ENCODE measurements around the gene FBN1. TPM values are rescaled to one million over a fixed set of nuclear protein-coding genes. Genes with fewer than 3 reads are reported as not detected.

The FBN1 gene
- total and polyA plus RNA-seq, 2 of the 13 experiments (the other 11 are each of a cell fraction or from before 2014, with no cell fraction given) = 1.5 to 3.0 TPM

DNA sequence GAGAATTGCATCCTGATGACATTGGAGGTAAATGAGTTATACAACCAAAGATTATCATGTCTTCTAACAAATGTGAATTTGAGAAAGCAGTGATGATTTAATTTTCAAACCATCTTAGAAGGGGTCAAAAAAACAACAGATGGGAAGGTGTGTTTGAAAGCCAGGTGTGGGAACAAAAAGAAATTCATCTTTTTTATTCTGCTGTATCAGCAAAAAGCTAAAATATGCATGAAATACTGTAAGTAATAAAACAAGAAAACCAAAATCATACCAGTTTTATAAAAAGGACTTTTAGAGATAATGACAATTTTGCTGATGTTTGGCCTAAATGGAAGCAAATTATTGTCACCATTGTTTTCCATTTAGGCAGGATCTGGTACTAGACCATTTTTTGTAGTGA lies 145.5 kb downstream of the FBN1 start:
- Histone ChIP-seq H4K20me1 (ENCODE audit: insufficient read depth, low read length) (no peaks in the 10 kb centered on the region), H2AFZ (ENCODE audit: low read length) (no peak overlapping the region), H3K79me2 (ENCODE audit: insufficient read depth, low read length) (no peaks in the 10 kb centered on the region), H3K4me2 (ENCODE audit: low read depth, low read length) (no peak overlapping the region), H3K36me3 (replicated peaks in 1 of 2; ENCODE audit: control insufficient read depth in 1 of 2, insufficient read depth in 2 of 2, low read length in 2 of 2) (no peaks in the 10 kb centered on the region), H3K27ac (ENCODE audit: extremely low read length, insufficient read depth, low read length) (no peak overlapping the region), H3K4me1 (ENCODE audit: insufficient read depth, low read length) (no peaks in the 10 kb centered on the region), H3K27me3 (ENCODE audit: control insufficient read depth in 1 of 2, insufficient read depth in 2 of 2, low read length in 2 of 2) (no peaks in the 10 kb centered on the region), H3K9me3 (ENCODE audit: low read length) (no peaks in the 10 kb centered on the region), H3K4me3 (replicated peaks in 1 of 3; ENCODE audit: insufficient read depth in 1 of 3, low read depth in 2 of 3, low read length in 3 of 3) (no peak overlapping the region), H3K9ac (ENCODE audit: insufficient read depth, low read depth, low read length) (no peak overlapping the region)
- peak; percentile 96 for TF ChIP-seq MAFF (IDR thresholded peaks at IDR 0.05; ENCODE audit: low read depth, low read length)
- peak; percentile 91 to 98 for TF ChIP-seq MAFK (conservative IDR thresholded peaks at IDR 0.05 in 1 of 2, IDR thresholded peaks at IDR 0.05 in 1 of 2; ENCODE audit: low read length in 2 of 2)
- TF ChIP-seq JUND (CRISPR knock-in tag; IDR thresholded peaks at IDR 0.05) = no peak
- TF ChIP-seq, protein P1, sequence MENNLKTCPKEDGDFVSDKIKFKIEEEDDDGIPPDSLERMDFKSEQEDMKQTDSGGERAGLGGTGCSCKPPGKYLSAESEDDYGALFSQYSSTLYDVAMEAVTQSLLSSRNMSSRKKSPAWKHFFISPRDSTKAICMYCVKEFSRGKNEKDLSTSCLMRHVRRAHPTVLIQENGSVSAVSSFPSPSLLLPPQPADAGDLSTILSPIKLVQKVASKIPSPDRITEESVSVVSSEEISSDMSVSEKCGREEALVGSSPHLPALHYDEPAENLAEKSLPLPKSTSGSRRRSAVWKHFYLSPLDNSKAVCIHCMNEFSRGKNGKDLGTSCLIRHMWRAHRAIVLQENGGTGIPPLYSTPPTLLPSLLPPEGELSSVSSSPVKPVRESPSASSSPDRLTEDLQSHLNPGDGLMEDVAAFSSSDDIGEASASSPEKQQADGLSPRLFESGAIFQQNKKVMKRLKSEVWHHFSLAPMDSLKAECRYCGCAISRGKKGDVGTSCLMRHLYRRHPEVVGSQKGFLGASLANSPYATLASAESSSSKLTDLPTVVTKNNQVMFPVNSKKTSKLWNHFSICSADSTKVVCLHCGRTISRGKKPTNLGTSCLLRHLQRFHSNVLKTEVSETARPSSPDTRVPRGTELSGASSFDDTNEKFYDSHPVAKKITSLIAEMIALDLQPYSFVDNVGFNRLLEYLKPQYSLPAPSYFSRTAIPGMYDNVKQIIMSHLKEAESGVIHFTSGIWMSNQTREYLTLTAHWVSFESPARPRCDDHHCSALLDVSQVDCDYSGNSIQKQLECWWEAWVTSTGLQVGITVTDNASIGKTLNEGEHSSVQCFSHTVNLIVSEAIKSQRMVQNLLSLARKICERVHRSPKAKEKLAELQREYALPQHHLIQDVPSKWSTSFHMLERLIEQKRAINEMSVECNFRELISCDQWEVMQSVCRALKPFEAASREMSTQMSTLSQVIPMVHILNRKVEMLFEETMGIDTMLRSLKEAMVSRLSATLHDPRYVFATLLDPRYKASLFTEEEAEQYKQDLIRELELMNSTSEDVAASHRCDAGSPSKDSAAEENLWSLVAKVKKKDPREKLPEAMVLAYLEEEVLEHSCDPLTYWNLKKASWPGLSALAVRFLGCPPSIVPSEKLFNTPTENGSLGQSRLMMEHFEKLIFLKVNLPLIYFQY (CRISPR knock-in tag; IDR thresholded peaks at IDR 0.05; ENCODE audit: borderline replicate concordance) = no peak
- TF ChIP-seq EZH2 (conservative IDR thresholded peaks at IDR 0.05; ENCODE audit: low read depth, low read length) = no peak
- ATAC-seq (no peak), DNase-seq (ENCODE audit: low spot score) (no peak), FAIRE-seq (no peak)
- intact Hi-C loops (cut with micrococcal nuclease; ENCODE audit: unreplicated experiment) (no loop called here), in situ Hi-C loops (cut with HindIII; ENCODE audit: extremely low pct_ligation_motif_present, low pct_unique_long_range_greater_than_20kb) (no loop called here)
- ChIA-PET CTCF (ENCODE audit: low intra/inter-chr PET ratio, low total read pairs) (no interaction called here), POLR2A (no interaction called here)
- BruUV-seq (replicated peaks) = no TSS peak

GRCh38 chr15:48498828-48499227 lies 146.7 kb downstream of the FBN1 start:
- H3K9me3 ChIP-seq (ENCODE audit: low read length) = no peaks in the 10 kb centered on the region
- ChIA-PET POLR2A (no interaction called here), CTCF (ENCODE audit: low intra/inter-chr PET ratio, low total read pairs) (no interaction called here)
- no peaks in the 10 kb centered on the region for H3K27me3 ChIP-seq (ENCODE audit: control insufficient read depth in 1 of 2, insufficient read depth in 2 of 2, low read length in 2 of 2)
- H3K9ac ChIP-seq (ENCODE audit: insufficient read depth, low read depth, low read length) = no peak overlapping the region
- no peak overlapping the region for H2AFZ ChIP-seq (ENCODE audit: low read length)
- no peaks in the 10 kb centered on the region for H3K36me3 ChIP-seq (replicated peaks in 1 of 2; ENCODE audit: control insufficient read depth in 1 of 2, insufficient read depth in 2 of 2, low read length in 2 of 2)
- intact Hi-C loops (cut with micrococcal nuclease; ENCODE audit: unreplicated experiment) = no loop called here
- FAIRE-seq = no peak
- no TSS peak for BruUV-seq (replicated peaks)
- in situ Hi-C loops (cut with HindIII; ENCODE audit: extremely low pct_ligation_motif_present, low pct_unique_long_range_greater_than_20kb) = no loop called here
- H3K27ac ChIP-seq (ENCODE audit: extremely low read length, insufficient read depth, low read length) = no peak overlapping the region
- H4K20me1 ChIP-seq (ENCODE audit: insufficient read depth, low read length) = no peaks in the 10 kb centered on the region
- no peaks in the 10 kb centered on the region for H3K4me1 ChIP-seq (ENCODE audit: insufficient read depth, low read length)
- no peak for ATAC-seq
- H3K4me3 ChIP-seq (replicated peaks in 1 of 3; ENCODE audit: insufficient read depth in 1 of 3, low read depth in 2 of 3, low read length in 3 of 3) = no peak overlapping the region
- H3K79me2 ChIP-seq (ENCODE audit: insufficient read depth, low read length) = no peaks in the 10 kb centered on the region
- H3K4me2 ChIP-seq (ENCODE audit: low read depth, low read length) = no peak overlapping the region
- WGBS (ENCODE audit: low lambda C conversion rate) = 67% methylated on average over 3 of the region's 3 CpGs
- DNase-seq (ENCODE audit: low spot score) = no peak
- TF ChIP-seq TBX2 (CRISPR knock-in tag; IDR thresholded peaks at IDR 0.05; ENCODE audit: borderline replicate concordance) = no peak
- TF ChIP-seq CREB1 (IDR thresholded peaks at IDR 0.05) = peak; percentile 61
- no peak for TF ChIP-seq CREB1 (CRISPR knock-in tag; IDR thresholded peaks at IDR 0.05)
- no peak for TF ChIP-seq ZNF674 (CRISPR knock-in tag; IDR thresholded peaks at IDR 0.05; ENCODE audit: low read depth)
- TF ChIP-seq ARHGAP35 (CRISPR knock-in tag; IDR thresholded peaks at IDR 0.05; ENCODE audit: borderline replicate concordance) = no peak
- TF ChIP-seq ATF7 (IDR thresholded peaks at IDR 0.05) = peak; percentile 34; the same call in 1 of the 2 replicates
- no peak for TF ChIP-seq ATF7 (CRISPR knock-in tag; IDR thresholded peaks at IDR 0.05)
- TF ChIP-seq ZNF563 (CRISPR knock-in tag; IDR thresholded peaks at IDR 0.05) = no peak
